ENCODE data around the gene LPO.

Gene LPO

DNA sequence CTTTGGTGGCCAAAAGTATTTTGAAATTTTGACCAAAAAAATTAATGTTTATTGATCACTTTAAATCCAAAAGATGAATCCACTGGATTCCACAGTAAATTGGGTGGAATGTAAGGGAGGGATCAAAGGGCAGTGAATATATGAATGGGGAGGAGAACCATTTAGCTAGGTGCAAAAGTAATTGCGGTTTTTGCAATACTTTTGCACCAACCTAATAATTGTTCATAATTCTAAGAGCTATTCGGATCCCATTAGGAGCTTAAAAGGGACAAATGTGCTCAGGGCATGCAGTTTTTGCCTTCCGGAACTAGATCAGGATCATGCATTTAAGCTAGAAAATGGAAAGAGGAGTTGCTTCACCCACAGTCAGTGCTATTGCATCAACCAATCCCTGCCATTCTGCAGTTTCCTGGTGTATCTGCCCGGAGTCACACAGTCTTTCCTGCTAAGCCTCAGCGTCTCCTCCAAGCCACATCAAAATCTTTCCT lies at the start of gene LPO:
LPO (plus strand) TSS at position 438 of the 488 bp plus-strand sequence. CDS start 4,396 bp downstream, outside the sequence.
- DNase-seq = no peak

GRCh38 chr17:58189436-58190146 lies 48.8 kb upstream of the LPO start:
- no peak for DNase-seq

DNA sequence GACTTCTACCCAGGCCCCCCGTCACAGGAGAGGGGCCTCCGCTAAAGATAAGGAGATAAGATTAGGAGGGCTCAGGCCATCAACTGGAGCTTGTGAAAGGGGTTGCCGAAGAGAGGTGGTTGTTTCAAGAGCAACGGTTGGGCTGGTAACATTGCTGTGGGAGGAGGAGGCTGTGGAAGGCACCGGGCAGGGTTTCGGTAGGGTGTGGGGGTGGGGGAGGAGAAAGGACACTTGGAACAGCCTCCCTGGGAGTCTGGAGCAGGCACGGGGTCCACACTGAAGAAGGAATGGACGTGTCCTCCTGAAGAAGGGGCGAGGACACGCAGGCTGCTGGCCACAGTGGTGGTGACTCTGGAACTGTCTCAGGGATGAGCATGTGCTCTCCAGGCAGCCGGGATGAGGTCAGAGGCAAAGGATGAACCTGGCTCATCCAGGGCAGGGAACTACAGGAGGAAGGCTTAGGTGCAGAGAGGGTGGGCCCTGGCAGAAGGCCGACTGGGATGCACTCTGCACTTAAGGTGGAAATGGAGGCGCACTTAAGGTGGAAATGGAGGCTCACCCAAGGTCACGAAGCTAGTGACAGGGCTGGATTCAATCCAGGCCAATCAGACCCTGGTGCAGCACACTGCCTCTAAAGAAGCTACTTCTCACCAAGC lies 47.0 kb upstream of the LPO start:
- no peak for DNase-seq

DNA sequence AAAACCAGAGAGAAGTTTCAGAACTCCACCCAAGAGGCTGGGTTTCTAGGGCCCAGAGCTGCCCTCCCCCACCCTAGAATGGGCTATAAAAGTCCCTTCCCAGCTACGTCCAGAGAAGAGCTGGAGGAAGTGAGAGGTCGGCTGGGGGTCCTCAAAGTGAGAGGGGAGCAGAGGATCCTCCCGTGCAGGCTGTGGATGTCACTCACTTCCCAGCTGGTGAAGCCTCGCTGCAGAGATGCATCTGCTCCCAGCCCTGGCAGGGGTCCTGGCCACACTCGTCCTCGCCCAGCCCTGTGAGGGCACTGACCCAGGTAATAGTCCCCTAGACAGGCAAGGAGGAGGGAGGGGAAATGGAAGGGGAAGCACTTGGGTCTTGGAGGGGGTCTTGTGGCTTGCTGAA lies 45.8 kb upstream of the LPO start, which contains the start of gene EPX:
EPX (plus strand) TSS at position 115 of the 400 bp plus-strand sequence; CDS start at position 236, 121 bp downstream.
- no peak for DNase-seq

DNA sequence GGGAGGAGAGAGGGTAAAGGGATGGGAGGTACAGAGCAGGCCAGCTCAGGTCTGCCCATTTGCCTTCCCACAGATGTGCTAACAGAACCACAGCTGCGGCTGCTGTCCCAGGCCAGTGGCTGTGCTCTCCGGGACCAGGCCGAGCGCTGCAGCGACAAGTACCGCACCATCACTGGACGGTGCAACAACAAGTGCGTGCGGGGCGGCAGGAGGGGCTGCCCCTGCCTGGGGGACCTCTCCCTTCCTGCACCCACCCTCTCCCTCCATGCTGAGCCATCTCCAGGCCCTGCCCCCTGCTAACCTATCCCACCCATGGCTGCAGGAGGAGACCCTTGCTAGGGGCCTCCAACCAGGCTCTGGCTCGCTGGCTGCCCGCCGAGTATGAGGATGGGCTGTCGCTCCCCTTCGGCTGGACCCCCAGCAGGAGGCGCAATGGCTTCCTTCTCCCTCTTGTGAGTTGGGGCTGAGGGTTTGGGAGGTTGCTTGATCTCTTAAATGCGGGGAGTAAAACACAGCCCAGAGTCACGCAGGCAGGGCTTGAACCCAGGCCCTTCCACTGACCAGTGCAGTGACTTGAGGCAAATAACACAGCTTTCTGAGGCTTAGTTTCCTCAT lies 44.6 kb upstream of the LPO start:
- DNase-seq = no peak

- no peak for DNase-seq
These were observed 42.8 kb upstream of the LPO start for GRCh38 chr17:58195518-58196123.

- DNase-seq = no peak
These were observed 41.8 kb upstream of the LPO start for GRCh38 chr17:58196610-58197009.

- DNase-seq = peak; percentile 43
These were observed 38.3 kb upstream of the LPO start for GRCh38 chr17:58200024-58200633.

DNA sequence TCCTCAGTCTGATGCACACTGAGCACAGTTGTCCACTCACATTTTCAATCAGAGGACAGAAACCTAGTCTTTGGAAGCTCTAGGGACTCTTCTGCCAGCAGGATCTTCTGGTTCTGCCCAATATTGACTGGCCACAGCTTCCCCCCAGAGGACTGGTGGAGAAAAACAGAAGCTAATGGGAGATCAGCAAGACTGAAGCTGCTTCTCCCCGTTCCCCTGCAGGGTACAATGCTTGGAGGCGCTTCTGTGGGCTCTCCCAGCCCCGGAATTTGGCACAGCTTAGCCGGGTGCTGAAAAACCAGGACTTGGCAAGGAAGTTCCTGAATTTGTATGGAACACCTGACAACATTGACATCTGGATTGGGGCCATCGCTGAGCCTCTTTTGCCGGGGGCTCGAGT lies 35.5 kb upstream of the LPO start:
- no peak for DNase-seq

GRCh38 chr17:58204796-58205195 lies 33.6 kb upstream of the LPO start:
- no peak for DNase-seq

GRCh38 chr17:58205936-58206335 lies 32.4 kb upstream of the LPO start:
- no peak for DNase-seq

GRCh38 chr17:58207451-58207850 lies 30.9 kb upstream of the LPO start:
- DNase-seq = no peak

GRCh38 chr17:58208344-58208743 lies 30.0 kb upstream of the LPO start:
- DNase-seq = no peak

- no peak for DNase-seq
These were observed 27.5 kb upstream of the LPO start for GRCh38 chr17:58210922-58211321.

GRCh38 chr17:58215685-58216084 lies 22.7 kb upstream of the LPO start:
- DNase-seq = no peak

GRCh38 chr17:58217766-58218165 lies 20.6 kb upstream of the LPO start:
- no peak for DNase-seq

DNA sequence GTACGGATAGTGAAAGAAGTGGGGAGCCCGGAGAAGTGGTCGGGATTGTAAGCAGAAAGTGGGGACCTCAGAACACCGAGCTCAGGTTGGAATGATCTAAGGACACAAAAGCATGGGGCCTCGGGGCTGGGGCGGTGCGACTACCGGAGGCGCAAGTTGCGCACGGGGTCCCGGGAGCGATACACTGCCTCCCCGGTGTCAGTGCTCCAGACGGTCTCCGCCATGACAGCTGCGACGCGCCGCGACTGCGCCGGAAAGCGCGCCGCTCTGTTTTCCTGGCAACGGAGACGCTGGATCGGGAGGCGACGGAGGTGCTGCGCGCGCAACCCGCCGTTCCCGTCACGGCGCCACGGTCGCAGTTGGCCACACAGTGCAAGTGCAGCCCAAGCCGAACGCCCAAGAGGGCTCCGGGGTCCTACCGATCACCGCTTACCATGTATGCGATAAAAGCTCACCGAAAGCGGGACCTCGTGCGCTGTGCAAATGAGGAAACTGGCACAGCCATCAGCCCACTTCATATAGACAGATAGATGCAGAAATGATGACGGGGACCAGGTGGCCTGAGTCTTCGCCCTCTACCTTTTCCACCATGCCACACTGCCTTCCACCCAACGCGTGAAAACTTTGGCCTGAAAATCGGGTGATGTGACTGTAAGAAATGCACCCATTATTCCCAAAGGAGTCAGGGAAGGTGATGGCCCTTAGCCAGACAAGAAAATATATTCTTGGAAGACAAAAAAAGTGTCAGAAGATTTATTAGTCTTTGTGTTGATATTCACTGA lies 19.2 kb upstream of the LPO start, which contains the start of gene MKS1:
MKS1 (minus strand) TSS at position 249 of the 782 bp plus-strand sequence; CDS start at position 224, 25 bp downstream.
- DNase-seq = peak; percentile 86

DNA sequence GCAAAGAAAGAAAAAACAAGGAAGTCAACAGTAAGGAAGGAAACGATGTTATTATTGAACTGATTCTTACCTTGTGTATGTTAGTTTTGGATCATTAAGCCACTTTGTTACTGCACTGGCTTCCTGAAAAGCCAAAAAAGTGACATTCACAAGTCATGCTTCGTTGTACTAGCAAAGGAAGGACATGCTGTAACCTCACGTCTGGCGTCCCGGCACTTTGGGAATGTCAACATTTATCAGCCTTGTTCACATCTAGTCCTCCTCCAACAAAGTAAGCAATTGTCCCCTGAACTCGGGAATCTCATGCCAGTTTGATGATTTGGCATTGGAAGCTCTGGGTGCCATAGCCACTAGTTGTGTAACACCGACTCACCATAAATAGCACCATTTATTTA lies 18.6 kb upstream of the LPO start:
- DNase-seq = no peak

GRCh38 chr17:58224315-58224714 lies 14.1 kb upstream of the LPO start:
- no peak for DNase-seq

GRCh38 chr17:58227733-58228132 lies 10.7 kb upstream of the LPO start:
- DNase-seq = no peak

DNA sequence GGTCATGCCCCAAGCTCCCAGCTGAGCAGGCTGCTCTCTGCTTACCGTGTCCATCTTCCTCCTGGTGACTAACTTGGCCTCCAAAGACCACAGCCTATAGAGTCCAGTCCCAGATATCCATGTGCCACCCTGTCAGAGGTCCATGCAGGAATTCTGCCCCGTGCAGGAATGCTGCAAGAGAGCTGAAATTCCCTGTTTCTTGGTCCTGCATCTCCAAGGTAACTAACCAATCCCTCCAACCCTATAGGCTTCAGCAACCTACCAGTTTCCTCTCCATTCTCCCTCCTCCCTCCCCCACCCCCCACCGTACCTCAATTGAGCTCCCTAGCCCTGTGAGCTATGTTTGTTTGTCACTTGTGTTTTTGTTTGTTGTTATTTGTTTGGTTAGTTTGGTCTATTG lies 9.7 kb upstream of the LPO start:
- DNase-seq = no peak

GRCh38 chr17:58229384-58229783 lies 9.0 kb upstream of the LPO start:
- no peak for DNase-seq
